ENCODE measurements around the gene NFE2L1. TPM values are rescaled to one million over a fixed set of nuclear protein-coding genes. Genes with fewer than 3 reads are reported as not detected.

NFE2L1 gene
- total and polyA plus RNA-seq, 9 of the 15 experiments (the other 6 are each of a cell fraction or from before 2014, with no cell fraction given): 2.0 to 68.6 (median 39.7) TPM

DNA sequence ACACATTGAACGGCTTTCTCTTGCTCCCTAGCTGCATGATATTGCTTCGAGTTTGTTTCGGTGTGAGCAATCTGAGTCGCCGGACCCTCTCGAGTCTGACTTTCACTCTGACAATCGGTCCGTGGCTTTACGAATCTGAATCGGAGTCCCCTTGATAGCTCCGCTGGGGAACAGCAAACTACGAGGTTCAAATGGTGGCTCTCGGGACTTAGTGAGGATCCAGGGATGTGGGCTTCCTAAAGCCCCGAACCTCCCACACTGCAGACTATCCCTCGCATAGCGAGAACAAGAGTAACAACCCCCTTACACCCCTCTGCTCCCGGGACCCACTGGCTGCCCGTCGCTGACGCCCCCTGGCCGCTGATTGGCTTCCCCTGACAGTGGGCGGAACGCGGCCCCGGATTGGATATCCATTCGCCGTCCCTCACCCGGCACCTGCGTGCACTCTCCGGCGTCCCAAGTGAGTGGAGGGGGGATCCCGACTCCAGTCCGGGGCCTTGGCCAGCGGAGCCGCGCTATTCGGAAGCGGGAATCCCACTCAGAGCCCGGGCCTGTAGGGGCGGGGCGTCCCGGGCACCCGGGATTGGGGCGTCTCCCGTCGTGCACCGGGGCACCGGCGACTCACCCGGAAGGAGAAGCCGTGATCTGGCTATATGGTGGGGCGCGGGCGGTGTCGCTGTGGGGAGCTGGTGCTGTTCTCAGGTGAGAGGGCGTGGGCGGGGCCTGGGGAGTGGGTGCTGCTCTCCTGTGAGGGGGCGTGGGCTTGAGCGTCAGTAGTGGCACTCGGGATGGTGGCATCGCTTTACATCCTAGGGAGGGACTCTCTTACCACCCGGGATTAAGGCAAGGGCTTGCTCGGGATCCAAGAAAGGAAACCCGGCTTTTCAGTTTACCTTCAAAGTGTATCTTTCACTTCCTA, 59.2 kb downstream of the NFE2L1 start, which contains the start of gene SNX11 (continued):
- TF ChIP-seq PHF20 (IDR thresholded peaks at IDR 0.05; ENCODE audit: partially characterized antibody) (peak; percentile 65), NELFE (IDR thresholded peaks at IDR 0.05; ENCODE audit: insufficient read depth, insufficient read length) (no peak), CHD4 (IDR thresholded peaks at IDR 0.05; ENCODE audit: insufficient read depth, insufficient replicate concordance, low read depth, low read length, poor library complexity, severe bottlenecking) (no peak), HIVEP1 (CRISPR knock-in tag; IDR thresholded peaks at IDR 0.05) (no peak), TRIM28 (IDR thresholded peaks at IDR 0.05) (no peak), HNRNPLL (IDR thresholded peaks at IDR 0.05; ENCODE audit: low read depth, low read length, poor library complexity, severe bottlenecking) (peak; percentile 94), ZHX1 (conservative IDR thresholded peaks at IDR 0.05; ENCODE audit: low read length) (no peak), BRD9 (IDR thresholded peaks at IDR 0.05; ENCODE audit: low read depth, partially characterized antibody) (no peak), ZNF398 (CRISPR knock-in tag; IDR thresholded peaks at IDR 0.05) (no peak)
- TF ChIP-seq, protein P1, sequence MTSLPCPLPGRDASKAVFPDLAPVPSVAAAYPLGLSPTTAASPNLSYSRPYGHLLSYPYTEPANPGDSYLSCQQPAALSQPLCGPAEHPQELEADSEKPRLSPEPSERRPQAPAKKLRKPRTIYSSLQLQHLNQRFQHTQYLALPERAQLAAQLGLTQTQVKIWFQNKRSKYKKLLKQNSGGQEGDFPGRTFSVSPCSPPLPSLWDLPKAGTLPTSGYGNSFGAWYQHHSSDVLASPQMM (CRISPR knock-in tag; IDR thresholded peaks at IDR 0.05): no peak
- TF ChIP-seq, protein P2, sequence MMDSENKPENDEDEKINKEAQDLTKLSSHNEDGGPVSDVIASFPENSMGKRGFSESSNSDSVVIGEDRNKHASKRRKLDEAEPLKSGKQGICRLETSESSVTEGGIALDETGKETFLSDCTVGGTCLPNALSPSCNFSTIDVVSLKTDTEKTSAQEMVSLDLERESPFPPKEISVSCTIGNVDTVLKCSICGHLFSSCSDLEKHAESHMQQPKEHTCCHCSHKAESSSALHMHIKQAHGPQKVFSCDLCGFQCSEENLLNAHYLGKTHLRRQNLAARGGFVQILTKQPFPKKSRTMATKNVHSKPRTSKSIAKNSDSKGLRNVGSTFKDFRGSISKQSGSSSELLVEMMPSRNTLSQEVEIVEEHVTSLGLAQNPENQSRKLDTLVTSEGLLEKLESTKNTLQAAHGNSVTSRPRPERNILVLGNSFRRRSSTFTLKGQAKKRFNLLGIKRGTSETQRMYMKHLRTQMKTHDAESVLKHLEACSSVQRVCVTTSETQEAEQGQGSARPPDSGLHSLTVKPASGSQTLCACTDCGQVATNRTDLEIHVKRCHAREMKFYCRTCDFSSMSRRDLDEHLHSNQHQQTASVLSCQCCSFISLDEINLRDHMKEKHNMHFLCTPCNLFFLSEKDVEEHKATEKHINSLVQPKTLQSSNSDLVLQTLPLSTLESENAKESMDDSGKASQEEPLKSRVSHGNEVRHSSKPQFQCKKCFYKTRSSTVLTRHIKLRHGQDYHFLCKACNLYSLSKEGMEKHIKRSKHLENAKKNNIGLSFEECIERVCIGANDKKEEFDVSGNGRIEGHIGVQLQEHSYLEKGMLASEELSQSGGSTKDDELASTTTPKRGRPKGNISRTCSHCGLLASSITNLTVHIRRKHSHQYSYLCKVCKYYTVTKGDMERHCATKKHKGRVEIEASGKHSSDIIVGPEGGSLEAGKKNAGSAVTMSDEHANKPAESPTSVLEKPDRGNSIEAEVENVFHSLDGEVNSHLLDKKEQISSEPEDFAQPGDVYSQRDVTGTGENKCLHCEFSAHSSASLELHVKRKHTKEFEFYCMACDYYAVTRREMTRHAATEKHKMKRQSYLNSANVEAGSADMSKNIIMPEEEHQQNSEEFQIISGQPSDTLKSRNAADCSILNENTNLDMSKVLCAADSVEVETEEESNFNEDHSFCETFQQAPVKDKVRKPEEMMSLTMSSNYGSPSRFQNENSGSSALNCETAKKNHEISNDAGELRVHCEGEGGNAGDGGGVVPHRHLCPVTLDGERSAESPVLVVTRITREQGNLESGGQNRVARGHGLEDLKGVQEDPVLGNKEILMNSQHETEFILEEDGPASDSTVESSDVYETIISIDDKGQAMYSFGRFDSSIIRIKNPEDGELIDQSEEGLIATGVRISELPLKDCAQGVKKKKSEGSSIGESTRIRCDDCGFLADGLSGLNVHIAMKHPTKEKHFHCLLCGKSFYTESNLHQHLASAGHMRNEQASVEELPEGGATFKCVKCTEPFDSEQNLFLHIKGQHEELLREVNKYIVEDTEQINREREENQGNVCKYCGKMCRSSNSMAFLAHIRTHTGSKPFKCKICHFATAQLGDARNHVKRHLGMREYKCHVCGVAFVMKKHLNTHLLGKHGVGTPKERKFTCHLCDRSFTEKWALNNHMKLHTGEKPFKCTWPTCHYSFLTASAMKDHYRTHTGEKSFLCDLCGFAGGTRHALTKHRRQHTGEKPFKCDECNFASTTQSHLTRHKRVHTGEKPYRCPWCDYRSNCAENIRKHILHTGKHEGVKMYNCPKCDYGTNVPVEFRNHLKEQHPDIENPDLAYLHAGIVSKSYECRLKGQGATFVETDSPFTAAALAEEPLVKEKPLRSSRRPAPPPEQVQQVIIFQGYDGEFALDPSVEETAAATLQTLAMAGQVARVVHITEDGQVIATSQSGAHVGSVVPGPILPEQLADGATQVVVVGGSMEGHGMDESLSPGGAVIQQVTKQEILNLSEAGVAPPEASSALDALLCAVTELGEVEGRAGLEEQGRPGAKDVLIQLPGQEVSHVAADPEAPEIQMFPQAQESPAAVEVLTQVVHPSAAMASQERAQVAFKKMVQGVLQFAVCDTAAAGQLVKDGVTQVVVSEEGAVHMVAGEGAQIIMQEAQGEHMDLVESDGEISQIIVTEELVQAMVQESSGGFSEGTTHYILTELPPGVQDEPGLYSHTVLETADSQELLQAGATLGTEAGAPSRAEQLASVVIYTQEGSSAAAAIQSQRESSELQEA (IDR thresholded peaks at IDR 0.05; ENCODE audit: low read depth): 0 out of 2 replicates have a peak, but pooled peaks have one; percentile 34
